CD4-positive, alpha-beta T cell treated with Interferon alpha-2 for 1 hour (primary cell): ENCODE data around the gene CAV1.
A peak's percentile ranks its signal among the peaks of the same experiment; 100 is the strongest.

Experiments used
- DNase-seq, 2 donors: peaks; one replicate each; pipeline ENCODE4 v3.0.0-alpha.2; 2020 to 2022

Gene CAV1

DNA sequence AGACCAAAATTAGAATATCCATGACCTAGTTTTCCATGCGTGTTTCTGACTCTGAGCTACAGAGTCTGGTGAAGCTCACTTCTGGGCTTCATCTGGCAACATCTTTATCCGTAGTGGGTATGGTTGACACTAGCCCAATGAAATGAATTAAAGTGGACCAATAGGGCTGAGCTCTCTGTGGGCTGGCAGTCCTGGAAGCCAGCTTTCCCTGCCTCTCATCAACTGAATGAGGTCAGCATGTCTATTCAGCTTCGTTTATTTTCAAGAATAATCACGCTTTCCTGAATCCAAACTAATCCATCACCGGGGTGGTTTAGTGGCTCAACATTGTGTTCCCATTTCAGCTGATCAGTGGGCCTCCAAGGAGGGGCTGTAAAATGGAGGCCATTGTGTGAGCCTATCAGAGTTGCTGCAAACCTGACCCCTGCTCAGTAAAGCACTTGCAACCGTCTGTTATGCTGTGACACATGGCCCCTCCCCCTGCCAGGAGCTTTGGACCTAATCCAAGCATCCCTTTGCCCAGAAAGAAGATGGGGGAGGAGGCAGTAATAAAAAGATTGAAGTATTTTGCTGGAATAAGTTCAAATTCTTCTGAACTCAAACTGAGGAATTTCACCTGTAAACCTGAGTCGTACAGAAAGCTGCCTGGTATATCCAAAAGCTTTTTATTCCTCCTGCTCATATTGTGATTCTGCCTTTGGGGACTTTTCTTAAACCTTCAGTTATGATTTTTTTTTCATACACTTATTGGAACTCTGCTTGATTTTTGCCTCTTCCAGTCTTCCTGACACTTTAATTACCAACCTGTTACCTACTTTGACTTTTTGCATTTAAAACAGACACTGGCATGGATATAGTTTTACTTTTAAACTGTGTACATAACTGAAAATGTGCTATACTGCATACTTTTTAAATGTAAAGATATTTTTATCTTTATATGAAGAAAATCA lies 35.5 kb downstream of the CAV1 start:
- DNase-seq = no peak

DNA sequence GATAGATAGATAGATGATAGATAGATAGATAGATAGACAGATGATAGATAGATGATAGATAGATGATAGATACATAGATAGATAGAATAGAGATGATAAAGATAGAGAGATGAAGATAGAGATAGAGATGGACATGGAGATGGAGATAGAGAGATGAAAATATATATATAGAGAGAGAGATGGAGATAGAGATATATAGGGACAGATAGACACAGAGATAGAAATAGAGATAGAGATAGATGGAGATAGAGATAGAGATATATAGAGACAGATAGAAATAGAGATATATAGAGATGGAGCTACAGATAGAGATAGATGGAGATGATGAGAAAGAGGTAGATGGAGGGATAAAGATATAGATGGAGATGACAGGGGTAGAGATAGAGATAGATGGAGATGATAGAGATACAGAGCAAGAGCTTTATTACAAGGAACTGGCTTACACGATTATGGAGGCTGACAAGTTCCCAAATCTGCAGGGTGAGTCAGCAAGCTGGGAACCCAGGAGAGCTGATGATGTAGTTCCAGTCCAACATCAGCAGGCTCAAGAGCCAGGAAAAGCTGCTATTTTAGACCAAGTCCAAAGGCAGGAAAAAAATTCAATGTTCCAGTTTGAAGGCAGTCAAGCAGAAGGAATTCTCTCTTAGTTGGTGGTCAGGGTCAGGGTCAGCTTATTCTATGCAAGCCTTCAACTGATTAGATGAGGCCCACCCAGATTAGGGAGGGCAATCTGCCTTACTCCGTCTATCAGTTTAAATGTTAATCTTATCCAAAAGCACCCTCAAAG lies 37.1 kb downstream of the CAV1 start:
- DNase-seq = no peak

DNA sequence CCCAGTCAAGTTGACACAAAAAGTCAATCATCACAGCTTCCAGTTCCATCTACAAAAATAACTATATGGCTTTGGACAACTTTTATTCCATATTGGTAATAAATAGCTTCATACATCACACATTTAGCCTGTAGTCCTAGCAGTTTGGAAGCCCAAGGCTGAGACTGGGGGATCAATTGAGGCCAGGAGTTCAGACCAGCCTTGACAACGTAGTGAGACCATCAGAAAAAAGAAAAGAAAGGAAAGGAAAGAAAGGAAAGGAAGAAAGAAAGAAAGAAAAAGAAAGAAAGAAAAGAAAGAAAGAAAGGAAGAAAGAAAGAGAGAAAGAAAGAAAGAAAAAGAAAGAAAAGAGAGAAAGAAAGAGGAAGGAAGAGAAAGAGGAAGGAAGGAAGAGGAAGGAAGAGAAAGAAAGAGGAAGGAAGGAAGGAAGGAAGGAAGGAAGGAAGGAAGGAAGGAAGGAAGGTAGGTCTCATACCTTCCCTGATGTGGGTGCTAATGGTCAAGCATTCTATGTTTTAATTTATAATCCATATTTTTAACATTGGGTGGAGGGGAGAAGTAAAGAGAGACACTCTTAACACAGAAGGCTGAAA lies 37.8 kb downstream of the CAV1 start:
- DNase-seq = no peak

DNA sequence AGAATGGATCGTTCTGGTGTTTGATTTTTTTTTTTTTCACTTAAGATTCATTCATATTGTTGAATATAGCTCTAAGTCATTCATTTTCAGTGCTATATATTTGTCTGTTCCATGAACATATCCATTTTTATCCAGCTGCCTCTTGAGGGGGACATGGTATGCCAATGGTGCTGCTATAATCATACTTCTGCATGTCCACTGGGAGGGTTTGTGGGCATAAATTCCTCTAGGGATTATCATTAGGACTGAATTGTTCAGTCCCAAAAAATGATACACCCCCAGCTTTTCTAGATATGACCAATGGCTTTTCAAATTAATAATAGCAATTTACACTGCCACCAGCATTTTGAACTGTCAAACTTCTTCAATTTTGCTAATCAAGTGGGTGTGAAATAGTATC lies 41.1 kb downstream of the CAV1 start:
- no peak for DNase-seq

DNA sequence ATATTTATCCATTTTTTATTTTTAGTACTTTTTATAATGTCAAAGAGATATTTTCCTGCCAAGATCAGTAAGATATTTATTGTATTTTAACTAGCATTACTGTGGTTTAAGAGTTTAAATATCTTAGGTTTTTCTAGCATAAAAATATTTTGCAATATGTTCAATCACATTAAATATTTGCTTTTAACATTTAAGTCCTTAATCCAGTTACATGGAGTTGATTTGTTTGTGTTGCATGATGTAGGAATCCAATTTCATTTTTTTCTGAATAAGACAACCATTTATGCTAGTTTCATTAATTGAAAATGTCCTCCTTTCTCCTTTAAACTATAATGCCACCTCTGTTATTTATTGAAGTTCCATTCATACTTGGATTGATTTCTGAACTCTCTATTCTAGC lies 41.8 kb downstream of the CAV1 start:
- no peak for DNase-seq

DNA sequence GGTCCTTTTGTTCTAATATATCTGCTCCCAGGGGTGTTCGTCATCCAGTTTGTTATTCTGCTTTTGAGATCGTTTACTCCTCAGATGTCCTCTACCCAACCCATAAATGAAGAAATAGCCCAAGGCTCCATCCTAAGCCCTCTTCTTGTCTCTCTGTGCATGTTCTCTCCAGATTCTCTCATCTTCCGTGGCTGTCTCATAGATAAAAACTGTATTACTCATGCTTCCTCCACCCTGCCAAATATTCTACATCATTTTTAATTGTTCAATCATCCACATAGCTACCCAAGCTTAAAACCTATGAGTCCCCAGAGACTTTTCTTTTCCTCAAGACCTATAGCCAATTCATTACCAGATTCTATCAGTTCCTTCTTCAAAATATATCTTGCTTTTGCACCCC lies 44.9 kb downstream of the CAV1 start:
- no peak for DNase-seq

DNA sequence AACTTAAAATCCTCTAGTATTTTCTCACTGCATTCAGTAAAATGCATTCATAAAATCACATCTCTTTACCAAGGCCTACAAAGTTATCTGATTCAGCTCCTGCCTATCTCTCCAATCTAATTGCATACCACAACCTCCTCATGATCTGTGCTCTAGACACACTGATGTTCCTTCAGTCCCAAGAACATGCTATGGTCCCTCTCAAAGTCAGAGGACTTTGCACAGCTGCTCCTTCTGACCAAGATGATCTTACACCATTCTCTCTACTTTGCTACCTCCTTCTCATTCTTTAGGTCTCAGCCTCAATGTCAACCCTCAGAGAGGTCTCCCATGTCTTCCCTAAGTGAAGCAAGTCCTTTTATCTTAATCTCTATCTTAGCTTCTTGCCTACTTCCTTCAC lies 45.5 kb downstream of the CAV1 start:
- no peak for DNase-seq

DNA sequence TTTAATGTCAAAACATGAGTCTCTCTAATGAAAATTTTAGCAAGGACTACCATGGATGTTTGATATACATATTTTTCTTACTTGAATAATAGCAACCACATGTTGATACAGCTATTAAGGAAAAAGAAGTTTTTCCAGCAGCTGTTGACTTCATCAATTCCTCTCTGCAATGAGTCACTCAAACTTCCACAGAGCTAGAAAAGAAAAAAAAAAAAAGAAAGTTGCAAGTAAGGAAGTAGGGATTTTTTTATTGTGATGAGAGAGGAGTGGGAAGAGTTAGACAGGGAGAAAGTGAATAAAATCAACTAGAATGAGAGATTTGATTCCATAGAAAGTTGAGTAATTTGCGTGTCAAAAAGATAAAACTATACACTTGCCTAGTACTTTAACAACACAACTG lies 46.2 kb downstream of the CAV1 start:
- no peak for DNase-seq

DNA sequence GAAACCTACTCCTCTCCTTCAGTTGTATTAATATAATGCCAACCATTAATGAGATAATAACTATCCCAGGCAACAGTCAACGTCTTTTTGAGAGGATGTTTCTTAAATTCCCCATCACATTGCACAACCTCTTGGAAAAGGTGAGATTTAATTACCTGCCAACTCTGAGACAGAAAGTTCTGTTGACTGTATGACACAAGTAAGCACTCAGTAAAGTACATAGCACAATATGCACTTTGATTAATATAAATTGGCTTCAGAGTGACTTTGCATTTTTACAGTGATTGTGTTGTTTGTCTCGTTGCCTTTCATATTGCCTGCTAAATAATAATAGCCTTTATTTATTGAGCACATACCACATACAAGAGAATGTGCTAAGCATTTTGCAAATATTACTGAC lies 46.7 kb downstream of the CAV1 start:
- no peak for DNase-seq

DNA sequence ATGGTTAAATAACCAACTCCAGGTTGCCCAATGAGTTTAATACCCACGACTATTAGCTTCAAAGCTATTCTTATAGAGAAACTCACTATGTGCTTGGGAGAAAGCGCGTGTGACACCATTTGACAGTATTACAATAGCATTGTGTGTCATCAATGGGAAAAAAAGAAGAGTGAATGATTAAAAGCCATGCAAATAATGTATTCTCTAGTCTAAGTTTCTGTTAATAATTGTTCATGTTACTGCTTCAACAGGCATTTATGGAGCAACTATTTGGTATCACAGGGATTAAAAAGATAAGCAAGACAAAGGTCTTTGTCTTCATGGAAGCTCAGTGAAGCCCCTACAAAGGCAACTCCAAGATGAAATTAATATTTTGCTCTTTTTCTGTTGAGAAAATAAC lies 47.2 kb downstream of the CAV1 start:
- no peak for DNase-seq

DNA sequence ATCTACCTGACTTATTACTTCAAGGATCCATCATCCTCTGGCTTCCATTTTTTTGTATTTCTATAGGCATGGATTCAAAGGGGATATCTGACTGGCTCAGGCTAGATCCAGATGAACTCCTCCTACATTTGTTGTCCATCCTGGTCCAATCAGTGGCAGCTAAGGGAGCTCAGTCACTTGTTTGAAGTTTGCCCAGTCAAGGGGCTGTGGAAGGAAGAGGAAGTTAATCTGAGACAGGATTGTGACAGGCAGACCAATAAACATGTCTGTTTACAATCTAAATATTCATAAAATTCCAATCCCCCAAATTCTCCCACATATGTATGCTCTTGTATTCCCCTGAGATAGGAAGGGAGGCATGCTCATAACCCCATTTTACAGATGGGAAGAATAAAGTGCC lies 48.7 kb downstream of the CAV1 start:
- no peak for DNase-seq

DNA sequence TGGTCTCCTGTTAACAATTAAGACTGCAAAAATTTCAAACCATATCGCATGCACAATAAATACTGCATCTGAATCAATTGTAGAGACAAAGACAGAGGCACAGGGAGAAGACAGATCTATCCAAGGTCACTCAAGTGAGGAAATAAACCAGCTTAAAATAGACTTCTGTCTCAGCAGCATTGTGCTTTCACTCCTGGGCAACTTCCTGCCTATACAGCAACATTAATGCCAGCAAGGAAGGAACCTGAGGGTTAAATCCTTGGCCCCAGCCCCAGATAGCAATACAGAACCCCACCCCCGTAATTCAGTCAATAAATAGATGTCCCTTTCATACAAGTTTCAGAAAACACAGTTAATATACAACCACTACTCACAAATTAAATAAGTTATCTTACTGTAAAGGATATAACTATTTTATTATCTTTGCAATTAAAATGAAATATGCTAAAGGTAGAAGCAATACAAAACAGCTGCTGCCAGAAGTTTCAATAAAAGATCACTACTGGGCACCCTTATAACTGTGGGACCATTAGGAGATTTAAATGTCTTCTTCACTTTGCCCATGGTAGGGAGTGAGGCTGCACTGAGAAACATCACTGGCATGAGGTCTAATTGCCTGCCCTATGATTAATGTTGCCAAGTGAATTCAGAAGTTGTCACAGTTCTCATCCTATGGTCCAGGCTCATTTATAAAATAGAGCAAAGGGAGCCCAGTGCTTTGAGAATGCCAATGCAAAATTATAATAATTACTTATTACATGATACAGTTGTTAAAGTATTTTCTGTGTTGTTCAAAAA lies 49.4 kb downstream of the CAV1 start:
- no peak for DNase-seq

DNA sequence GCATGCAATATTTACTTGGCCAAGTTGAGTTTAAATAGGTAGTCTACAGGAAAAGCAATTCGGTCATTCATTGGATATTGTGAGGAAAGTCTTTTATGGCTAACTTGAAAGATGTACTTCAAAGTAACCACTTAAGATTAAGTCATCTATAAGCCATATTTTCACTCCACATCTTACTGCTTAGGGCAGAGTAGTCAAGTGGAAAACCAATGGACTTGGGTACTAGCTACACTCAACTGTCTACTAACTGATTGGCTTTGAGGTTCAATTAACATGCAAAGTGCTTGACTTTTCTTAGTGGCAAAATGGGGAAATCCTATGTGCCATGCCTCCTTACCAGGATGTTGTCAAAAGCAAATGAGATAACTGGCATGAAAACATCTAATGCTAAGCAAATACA lies 51.0 kb downstream of the CAV1 start:
- DNase-seq = no peak

DNA sequence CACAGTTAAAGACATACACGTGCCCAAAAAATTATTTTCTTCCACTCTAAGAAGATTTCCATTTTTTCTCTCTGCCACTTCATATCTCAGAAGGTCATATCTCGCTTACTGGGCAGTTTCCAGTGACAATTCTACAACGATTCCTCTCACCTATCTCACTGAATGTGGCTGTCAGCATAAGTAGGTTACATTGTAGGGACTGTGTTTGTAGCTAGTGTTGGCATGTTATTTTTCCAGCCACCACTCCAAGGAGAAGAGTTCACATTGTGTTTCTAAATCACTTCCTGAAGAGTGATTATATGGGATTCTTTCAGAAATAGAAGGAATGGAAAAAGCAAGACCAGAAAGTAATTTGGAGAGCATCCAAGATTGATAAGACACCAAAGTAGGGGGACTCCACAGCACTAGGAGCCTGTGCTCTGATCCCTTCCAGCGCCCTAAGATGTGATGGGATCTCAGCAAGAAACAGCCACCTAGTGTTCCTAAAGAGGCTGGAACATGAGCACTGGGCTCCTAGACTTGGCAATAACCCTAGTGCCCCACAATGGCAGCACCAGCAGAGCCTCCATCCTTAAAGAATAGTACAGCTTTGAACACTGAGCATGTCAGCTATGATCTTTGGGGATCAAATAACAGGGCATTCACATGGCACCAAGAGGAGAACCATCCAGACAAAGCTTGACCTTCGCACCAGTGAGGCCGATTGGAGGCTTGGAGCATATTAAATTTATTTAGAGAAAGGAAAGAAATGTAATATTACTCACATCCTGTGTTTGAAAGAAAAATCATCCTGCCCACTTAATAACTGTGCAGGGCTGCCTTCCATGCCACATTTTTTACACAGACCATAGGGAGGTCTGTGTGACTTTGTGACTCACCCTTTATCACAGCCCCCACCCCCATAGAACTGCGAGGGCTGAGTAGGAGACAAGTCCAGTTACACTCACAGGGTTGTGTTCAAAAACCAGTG lies 51.8 kb downstream of the CAV1 start:
- DNase-seq = no peak

DNA sequence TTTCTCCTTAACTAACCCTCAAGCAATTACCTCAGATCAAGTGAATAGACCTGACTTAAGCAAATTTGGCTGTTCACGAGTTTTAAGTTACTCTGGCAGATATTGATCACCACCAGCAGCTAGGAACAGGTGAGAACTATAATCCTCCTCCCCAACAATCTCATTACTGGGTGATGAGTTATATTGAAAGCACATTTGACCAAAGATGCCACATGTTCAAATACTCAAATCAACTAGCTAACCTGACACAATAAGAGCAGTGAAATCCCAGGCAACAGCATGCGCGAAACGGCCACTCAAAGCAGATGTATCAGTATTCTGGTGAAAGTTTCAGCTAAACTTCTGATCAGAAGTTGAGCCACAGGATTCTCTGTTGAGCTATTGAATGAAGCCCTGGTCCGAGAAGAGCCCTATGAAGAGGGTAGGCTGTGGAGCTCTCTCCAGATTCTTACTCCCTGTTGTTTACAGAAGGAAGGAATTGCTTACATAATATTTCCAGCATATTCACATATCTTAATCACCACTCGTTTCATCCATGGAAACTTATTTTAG lies 52.6 kb downstream of the CAV1 start:
- DNase-seq = no peak

DNA sequence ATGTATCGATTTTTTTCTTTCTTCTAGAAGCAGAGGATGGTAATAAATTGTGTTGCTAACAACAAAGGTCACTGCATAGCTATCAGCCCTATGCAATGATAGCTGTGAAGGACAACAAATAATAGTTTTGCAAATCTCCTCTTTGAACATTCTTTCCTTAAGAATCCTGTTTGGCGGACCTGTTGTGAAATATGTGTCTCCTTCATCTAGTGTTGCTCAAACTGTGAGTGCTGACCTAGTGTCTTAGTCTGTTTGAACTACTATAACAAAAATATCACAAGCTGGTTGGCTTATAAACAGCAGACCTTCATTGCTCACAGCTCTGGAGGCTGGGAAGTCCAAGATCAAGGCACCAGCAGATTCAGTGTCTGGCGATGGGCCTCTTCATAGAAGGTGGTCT lies 53.7 kb downstream of the CAV1 start:
- DNase-seq = no peak

DNA sequence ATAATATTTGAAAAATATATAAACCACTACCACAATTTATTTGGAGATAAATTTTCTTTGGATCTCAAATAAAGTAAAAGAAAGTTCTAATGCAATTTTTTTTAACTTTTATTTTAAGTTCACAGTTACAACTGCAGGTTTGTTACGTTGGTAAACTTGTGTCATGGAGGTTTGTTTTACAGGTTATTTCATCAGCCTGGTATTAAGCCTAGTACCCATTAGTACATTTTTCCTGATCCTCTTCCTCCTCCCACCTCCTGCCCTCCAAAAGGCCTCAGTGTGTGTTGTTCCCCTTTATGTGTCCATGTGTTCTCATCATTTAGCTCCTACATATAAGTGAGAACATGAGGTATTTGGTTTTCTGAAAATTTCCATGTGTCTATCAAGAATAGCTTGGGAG lies 54.5 kb downstream of the CAV1 start:
- DNase-seq = no peak

DNA sequence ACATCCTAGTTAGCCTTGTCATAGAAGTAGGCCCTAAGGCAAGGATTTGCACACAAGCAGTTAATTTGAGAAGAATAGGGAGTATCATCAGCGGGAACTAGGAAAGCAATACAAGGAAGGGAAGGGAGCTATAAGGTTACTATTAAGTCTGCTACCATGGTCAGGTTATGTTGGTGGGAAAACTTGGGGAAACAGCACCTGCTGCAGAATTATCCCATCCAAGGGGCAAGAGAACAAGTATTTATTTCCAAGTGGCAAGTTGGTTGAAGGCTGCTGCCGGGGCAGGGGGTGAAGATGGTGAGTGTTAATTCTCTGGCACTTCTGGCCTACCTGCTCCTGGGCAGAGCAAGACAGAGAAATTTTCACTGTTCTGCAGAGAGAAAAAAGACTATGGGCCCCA lies 55.0 kb downstream of the CAV1 start:
- DNase-seq = no peak

DNA sequence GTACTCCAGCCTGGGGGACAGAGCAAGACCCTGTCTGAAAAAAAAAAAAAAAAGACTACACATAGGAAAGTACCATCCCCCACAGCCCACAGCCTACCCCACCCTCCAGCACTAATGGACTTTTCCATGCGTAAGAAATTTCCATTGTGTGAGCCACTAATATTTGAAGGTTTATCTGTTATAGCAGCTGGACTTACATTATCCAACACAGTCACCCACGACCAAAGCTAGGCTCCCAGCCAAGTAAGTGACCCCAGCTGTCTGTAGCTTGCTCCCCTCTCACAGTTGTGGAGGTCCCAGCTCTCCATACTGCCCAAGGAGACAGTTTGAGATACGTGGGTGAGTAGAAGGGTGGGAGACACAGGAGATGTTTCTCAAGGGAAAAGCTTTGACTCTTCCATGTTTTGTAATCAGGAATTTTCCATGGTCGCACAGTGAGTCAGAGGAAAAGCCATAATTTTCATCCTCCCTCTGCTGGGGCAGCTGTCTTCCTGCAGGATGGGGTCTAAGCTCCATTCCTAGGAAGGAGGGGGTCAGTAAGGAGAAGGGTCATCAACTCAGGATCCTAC lies 57.4 kb downstream of the CAV1 start:
- no peak for DNase-seq

DNA sequence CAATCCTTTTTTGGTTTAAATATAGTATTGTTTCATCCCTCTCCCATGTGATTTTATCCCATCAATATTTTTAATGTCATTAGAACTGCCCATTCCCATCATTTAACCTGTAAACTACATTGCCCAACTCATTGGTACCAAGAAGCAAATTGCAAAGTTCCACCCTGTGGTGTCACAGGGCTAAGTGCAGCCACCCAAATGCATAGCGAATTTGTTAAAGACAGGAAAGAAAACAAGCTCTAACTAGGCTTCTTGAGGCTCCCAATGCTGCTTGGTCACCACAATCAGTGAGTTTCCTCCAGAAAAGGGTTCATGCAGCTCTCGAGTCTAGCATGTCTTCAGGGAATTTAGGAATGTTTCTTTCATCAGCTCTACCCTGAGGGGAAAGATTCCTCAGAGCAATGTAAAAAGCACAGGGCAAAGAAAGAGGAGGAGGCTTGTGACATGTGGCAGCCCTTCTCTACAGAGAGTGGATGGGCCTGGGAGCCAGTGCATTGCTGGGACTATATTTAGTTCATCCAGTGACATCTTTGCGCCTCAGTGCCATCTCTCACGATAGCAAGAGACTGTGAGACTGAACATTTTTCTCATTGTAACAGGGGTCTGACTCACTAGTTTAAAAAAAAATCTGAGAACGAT lies 58.1 kb downstream of the CAV1 start:
- DNase-seq = no peak

DNA sequence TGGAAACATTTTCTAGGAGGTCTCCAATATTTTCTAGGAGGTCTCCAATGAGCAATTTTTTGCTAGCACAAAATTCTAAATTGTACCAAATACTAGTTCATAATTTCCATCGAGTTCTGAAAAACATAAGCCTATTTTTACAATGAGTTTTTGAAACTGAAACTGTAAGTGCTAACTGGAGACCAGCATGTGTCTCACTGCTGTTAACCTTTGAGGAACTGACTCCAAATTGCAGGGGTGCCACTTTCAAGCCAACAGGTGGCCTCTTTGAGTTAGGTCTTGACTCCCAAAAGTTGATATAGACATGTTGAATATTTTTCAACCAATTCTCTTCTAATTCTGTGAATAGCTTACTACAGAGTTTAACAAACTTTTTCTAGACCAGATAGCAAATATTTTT lies 58.8 kb downstream of the CAV1 start:
- peak in 1 of 2 donors; percentile 5 for DNase-seq
